VCaP (cell line): ENCODE results near the gene COQ7.

Experiments
- H3K27ac ChIP-seq: fragments of 450-650 bp; 2 replicates; pipeline ENCODE4 v1.5.1; 2017
- CTCF ChIP-seq: fragments of 450-650 bp; conservative IDR thresholded peaks from 2 replicates; pipeline ENCODE4 v1.5.1; 2017; ENCODE audit warnings: mild to moderate bottlenecking, moderate library complexity

The COQ7 gene

DNA sequence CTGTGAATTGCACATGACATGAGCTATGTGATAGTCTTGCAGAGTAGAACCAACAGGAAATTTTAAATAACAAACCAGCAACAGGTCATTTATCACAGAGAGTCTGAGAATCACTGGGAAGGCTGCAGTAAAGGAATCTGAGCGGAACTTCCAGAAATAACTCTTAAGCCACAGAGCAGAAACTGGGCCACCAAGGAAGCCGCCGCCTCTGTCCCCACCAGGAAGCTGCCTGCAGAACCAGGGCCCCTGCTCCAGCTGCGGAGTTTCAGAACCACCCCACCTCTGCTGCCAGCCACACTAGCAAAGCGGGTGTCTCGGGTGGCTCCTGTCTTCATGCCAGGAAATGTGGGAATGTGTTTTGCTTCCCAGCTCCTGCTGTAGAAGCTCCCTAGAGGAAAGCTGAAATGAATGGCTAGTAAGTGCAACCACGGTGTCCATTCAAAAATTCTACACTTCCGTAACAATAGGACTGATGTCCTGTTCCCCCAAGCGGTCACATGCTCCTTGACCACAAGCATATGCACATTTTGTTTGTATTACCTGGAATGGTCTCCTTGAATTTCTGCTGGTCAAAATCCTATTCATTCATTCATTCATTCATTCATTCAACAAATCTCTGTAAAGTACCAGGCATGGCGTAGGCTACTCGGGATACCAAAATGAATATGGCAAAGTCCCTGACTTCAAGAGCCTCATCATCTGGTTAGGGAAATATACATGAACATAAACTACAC lies 38.6 kb downstream of the COQ7 start:
- no peak overlapping the region for H3K27ac ChIP-seq
- TF ChIP-seq CTCF, result no peak

GRCh38 chr16:19106625-19107020 lies 39.2 kb downstream of the COQ7 start:
- H3K27ac ChIP-seq, result no peak overlapping the region
- no peak for TF ChIP-seq CTCF

DNA sequence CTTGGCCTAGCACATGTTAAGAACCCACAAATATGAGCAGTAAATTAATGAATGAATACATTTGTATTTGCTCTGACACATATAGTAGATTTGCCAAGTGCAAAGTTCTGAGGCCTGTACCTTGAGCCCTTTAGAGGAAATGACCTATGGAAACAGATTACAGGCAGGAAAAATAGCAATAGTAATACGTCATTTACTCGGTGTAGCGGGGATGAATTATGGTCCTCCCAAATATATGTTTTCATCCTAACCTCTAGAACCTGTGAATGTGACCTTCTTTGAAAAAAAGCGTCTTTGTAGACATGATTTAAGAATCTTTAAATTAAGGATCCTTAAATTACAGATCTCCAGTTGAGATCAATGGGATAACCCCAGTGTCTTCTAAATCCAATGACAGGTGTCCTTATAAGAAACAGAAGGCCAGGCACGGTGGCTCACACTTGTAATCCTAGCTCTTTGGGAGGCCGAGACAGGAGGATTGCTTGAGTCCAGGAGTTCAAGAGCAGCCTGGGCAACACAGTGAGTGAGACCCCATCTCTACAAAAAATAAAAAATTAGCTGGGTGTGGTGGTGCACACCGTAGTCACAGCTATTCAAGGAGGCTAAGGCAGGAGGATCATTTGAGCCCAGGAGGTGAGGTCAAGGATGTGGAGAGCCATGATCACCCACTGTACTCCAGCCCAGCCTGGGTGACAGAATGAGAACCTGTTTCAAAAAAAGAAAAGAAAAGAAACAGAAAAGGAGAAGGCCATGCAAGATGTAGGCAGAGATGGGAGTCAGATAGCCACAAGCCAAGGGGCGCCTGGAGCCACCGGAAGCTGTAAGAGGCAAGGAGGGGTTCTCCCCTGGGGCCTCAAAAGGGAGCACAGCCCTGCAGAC lies 41.2 kb downstream of the COQ7 start:
- no peak for TF ChIP-seq CTCF
- no peak overlapping the region for H3K27ac ChIP-seq

DNA sequence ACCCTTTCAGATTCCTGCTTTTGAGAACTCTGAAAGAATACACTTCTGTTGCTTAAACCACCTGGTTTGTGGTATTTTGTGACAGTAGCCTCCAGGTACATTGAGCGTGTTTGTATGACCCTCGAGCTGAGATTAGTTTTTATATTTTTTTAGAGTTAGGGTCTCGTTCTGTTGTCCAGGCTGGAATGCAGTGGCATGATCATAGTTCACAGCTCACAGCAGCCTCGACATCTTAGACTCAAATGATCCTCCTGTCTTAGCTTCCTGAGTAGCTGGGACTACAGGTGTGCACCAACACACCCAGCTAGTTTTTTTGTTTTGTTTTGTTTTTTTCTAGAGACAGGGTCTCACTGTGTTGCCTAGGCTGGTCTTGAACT lies 41.9 kb downstream of the COQ7 start:
- no peak overlapping the region for H3K27ac ChIP-seq
- TF ChIP-seq CTCF, result no peak

DNA sequence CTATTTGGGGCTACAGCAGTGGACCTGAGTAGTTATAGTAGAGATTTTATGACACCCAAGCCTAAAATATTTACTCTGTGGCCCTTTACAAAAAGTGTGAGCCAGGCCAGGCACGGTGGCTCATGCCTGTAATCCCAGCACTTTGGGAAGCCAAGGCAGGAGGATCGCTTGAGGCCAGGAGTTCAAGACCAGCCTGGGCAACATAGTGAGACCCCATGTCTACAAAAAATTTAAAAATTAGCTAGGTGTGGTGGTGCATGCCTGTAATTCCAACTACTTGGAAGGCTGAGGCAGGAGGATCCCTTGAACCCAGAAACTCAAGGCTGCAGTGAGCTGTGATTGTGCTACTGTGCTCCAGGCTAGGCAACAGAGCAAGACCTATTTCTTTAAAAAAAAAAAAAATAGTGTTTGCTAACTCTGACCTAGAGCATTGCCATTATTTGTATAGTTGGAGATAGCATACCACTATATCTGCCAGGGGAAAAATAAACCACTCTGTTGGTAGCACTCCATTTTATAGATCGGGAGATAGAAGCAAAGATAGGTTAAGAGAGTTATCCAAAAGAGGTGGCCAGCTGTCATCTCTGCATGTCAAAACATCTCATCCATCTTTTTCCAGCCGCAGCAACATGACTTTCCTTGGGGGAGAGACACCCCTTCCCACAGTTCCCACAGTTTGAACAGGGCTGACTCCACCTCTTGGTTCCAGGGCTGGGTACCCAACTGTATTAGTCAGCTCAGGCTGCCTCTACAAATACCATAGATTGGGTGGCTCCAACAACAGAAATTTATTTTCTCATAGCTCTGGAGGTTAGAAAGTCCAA lies 43.3 kb downstream of the COQ7 start:
- H3K27ac ChIP-seq, result peak overlapping the region; percentile 47
- no peak for TF ChIP-seq CTCF

DNA sequence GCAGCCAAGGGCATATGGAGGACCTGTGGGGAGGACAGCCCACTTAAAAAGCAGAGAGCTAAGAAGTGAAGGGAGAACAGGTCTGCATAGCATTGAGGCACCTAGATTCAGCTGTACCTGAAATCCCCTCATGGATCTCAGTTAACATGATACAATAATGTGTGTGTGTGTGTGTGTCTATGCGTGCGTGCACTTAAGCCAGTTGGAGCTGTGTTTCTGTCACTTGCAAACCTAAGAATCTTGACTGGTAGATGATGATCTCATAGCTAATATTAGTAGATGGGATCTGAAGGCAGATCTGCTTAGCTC lies 44.6 kb downstream of the COQ7 start:
- no peak for TF ChIP-seq CTCF
- peak overlapping the region; percentile 81; the same call in 1 of the 2 replicates for H3K27ac ChIP-seq
